ENCODE data around the gene KRTAP4-2. TPM values are rescaled to one million over a fixed set of nuclear protein-coding genes. Genes with fewer than 3 reads are reported as not detected.
A peak's percentile ranks its signal among the peaks of the same experiment; 100 is the strongest.

Gene KRTAP4-2
- total and polyA plus RNA-seq, 2 donors (not counting 3 experiments of a cell fraction or from before 2014, with no cell fraction given): not detected

DNA sequence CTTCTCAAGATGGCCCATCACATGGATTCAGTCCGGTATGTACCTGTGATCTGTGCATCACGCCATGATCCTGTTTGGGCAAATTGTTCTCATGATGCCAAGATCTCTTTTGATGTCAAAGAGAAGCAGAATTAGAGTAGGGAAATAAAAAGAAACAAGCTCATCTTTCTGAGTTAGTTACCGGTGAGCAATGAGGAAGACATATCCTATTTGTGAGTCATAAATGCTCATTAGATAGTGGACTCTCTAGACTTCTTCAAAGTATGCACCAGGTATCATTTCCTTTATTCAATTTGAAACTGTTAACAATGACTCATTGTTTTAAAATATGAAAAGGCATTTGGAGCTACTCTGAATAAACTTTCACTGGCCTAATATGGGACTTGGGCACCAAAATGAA, 46.0 kb downstream of the KRTAP4-2 start:
- no TSS peak for BruUV-seq (replicated peaks)
- DNase-seq (ENCODE audit: low read depth, low spot score) (no peak), FAIRE-seq (no peak)
- H3K79me2 ChIP-seq (ENCODE audit: control insufficient read depth, insufficient read depth, low read length): no peaks in the 10 kb centered on the region
- no peaks in the 10 kb centered on the region for H3K9me1 ChIP-seq (replicated peaks; ENCODE audit: control insufficient read depth, extremely low read depth, insufficient read depth, low read length)
- dilution Hi-C loops (cut with MboI; ENCODE audit: extremely low pct_ligation_motif_present, low sequenced_read_pairs) (no loop called here), intact Hi-C loops (cut with micrococcal nuclease) (no loop called here)
- H3K9me3 ChIP-seq (replicated peaks; ENCODE audit: control insufficient read depth, insufficient read depth, low read length): no peaks in the 10 kb centered on the region
- H3K27me3 ChIP-seq (ENCODE audit: control insufficient read depth in 2 of 2, insufficient read depth in 2 of 2, low read length in 2 of 2): peaks cover 0 to 3% of the 10 kb centered on the region in 2 experiments
- no peaks in the 10 kb centered on the region for H3K36me3 ChIP-seq (ENCODE audit: control insufficient read depth in 2 of 2, extremely low read depth in 1 of 2, insufficient read depth in 2 of 2, low read length in 2 of 2)
- H3K4me2 ChIP-seq (ENCODE audit: insufficient read depth, low read length): no peak overlapping the region
- H3K9ac ChIP-seq (replicated peaks; ENCODE audit: extremely low read depth, insufficient read depth, low read length): no peak overlapping the region
- POLR2A ChIA-PET: no interaction called here
- H2AFZ ChIP-seq (ENCODE audit: low read depth, low read length): no peak overlapping the region
- no peak overlapping the region for H3K27ac ChIP-seq (ENCODE audit: insufficient read depth, low read depth, low read length)
- no peaks in the 10 kb centered on the region for H4K20me1 ChIP-seq (replicated peaks; ENCODE audit: control insufficient read depth, extremely low read depth, insufficient read depth, low read length)
- H3K4me3 ChIP-seq (replicated peaks in 1 of 3; ENCODE audit: insufficient read depth in 1 of 3, low read depth in 1 of 3, low read length in 3 of 3): no peak overlapping the region
- TF ChIP-seq GATA2 (IDR thresholded peaks at IDR 0.05; ENCODE audit: insufficient read depth, insufficient read length, low read depth, low read length) (no peak), JUN (IDR thresholded peaks at IDR 0.05; ENCODE audit: borderline replicate concordance, insufficient read depth, insufficient read length, low read depth) (no peak), FOS (IDR thresholded peaks at IDR 0.05; ENCODE audit: borderline replicate concordance, insufficient read depth, low read length) (peak; percentile 46), MYC (IDR thresholded peaks at IDR 0.05; ENCODE audit: low read depth, low read length) (no peak), CTCF (IDR thresholded peaks at IDR 0.05; ENCODE audit: extremely low read depth in 1 of 2, insufficient read depth in 1 of 2, low read depth in 1 of 2, low read length in 2 of 2) (no peak)
- CTCF ChIA-PET: no interaction called here
- no peaks in the 10 kb centered on the region for H3K4me1 ChIP-seq (ENCODE audit: control insufficient read depth, extremely low read depth, insufficient read depth, low read length)

Small RNA genes within 50 kb of the gene (small RNA-seq; reads per million reads assigned to genes)
- not detected for gene KRTAP4-17P (ENCODE audit: insufficient read depth, insufficient read length, low read depth, low replicate concordance)

Other genes starting within 250 kb of the KRTAP4-2 start
Only the 30 nearest of the 41 such genes appear.
- gene KRTAP1-5, start 151.0 kb downstream of the KRTAP4-2 start, total RNA-seq: not detected in 2 replicates
- gene KRTAP1-5, start 151.0 kb downstream of the KRTAP4-2 start, polyA plus RNA-seq: not detected in 2 replicates
- not detected in 2 replicates for gene KRTAP1-4, start 148.0 kb downstream of the KRTAP4-2 start, total RNA-seq
- not detected in 2 replicates for gene KRTAP1-4, start 148.0 kb downstream of the KRTAP4-2 start, polyA plus RNA-seq
- gene KRTAP1-3, start 143.3 kb downstream of the KRTAP4-2 start, total RNA-seq: not detected in 2 replicates
- not detected in 2 replicates for gene KRTAP1-3, start 143.3 kb downstream of the KRTAP4-2 start, polyA plus RNA-seq
- not detected in 2 replicates for gene KRTAP1-1, start 136.8 kb downstream of the KRTAP4-2 start, total RNA-seq
- not detected in 2 replicates for gene KRTAP1-1, start 136.8 kb downstream of the KRTAP4-2 start, polyA plus RNA-seq
- not detected in 2 replicates for gene KRTAP2-1, start 130.9 kb downstream of the KRTAP4-2 start, total RNA-seq
- gene KRTAP2-1, start 130.9 kb downstream of the KRTAP4-2 start, polyA plus RNA-seq: not detected in 2 replicates
- not detected in 2 replicates for gene KRTAP2-2, start 123.0 kb downstream of the KRTAP4-2 start, total RNA-seq
- not detected in 2 replicates for gene KRTAP2-2, start 123.0 kb downstream of the KRTAP4-2 start, polyA plus RNA-seq
- gene KRTAP2-3, start 118.1 kb downstream of the KRTAP4-2 start, total RNA-seq: not detected in 2 replicates
- gene KRTAP2-3, start 118.1 kb downstream of the KRTAP4-2 start, polyA plus RNA-seq: not detected in 2 replicates
- not detected in 2 replicates for gene KRTAP2-4, start 112.3 kb downstream of the KRTAP4-2 start, total RNA-seq
- gene KRTAP2-4, start 112.3 kb downstream of the KRTAP4-2 start, polyA plus RNA-seq: not detected in 2 replicates
- gene KRTAP4-7, start 94.1 kb downstream of the KRTAP4-2 start, total RNA-seq: not detected in 2 replicates
- gene KRTAP4-7, start 94.1 kb downstream of the KRTAP4-2 start, polyA plus RNA-seq: not detected in 2 replicates
- gene KRTAP4-8, start 80.1 kb downstream of the KRTAP4-2 start, total RNA-seq: not detected in 2 replicates
- gene KRTAP4-8, start 80.1 kb downstream of the KRTAP4-2 start, polyA plus RNA-seq: not detected in 2 replicates
- not detected in 2 replicates for gene KRTAP4-16, start 76.0 kb downstream of the KRTAP4-2 start, total RNA-seq
- not detected in 2 replicates for gene KRTAP4-16, start 76.0 kb downstream of the KRTAP4-2 start, polyA plus RNA-seq
- not detected in 2 replicates for gene KRTAP4-9, start 72.8 kb downstream of the KRTAP4-2 start, total RNA-seq
- gene KRTAP4-9, start 72.8 kb downstream of the KRTAP4-2 start, polyA plus RNA-seq: not detected in 2 replicates
- not detected in 2 replicates for gene KRTAP4-11, start 59.8 kb downstream of the KRTAP4-2 start, total RNA-seq
- gene KRTAP4-11, start 59.8 kb downstream of the KRTAP4-2 start, polyA plus RNA-seq: not detected in 2 replicates
- gene KRTAP4-12, start 54.0 kb downstream of the KRTAP4-2 start, total RNA-seq: not detected in 2 replicates
- gene KRTAP4-12, start 54.0 kb downstream of the KRTAP4-2 start, polyA plus RNA-seq: not detected in 2 replicates
- gene KRTAP4-6, start 37.7 kb downstream of the KRTAP4-2 start, total RNA-seq: not detected in 2 replicates
- gene KRTAP4-6, start 37.7 kb downstream of the KRTAP4-2 start, polyA plus RNA-seq: not detected in 2 replicates
- gene KRTAP4-5, start 28.4 kb downstream of the KRTAP4-2 start, total RNA-seq: not detected in 2 replicates
- gene KRTAP4-5, start 28.4 kb downstream of the KRTAP4-2 start, polyA plus RNA-seq: not detected in 2 replicates
- gene KRTAP4-4, start 17.5 kb downstream of the KRTAP4-2 start, total RNA-seq: not detected in 2 replicates
- gene KRTAP4-4, start 17.5 kb downstream of the KRTAP4-2 start, polyA plus RNA-seq: not detected in 2 replicates
- not detected in 2 replicates for gene KRTAP4-3, start 10.0 kb downstream of the KRTAP4-2 start, total RNA-seq
- gene KRTAP4-3, start 10.0 kb downstream of the KRTAP4-2 start, polyA plus RNA-seq: not detected in 2 replicates
- gene KRTAP4-1, start 6.7 kb upstream of the KRTAP4-2 start, total RNA-seq: not detected in 2 replicates
- not detected in 2 replicates for gene KRTAP4-1, start 6.7 kb upstream of the KRTAP4-2 start, polyA plus RNA-seq
- not detected in 2 replicates for gene KRTAP9-1, start 11.7 kb upstream of the KRTAP4-2 start, total RNA-seq
- not detected in 2 replicates for gene KRTAP9-1, start 11.7 kb upstream of the KRTAP4-2 start, polyA plus RNA-seq
- gene KRTAP9-2, start 48.4 kb upstream of the KRTAP4-2 start, total RNA-seq: not detected in 2 replicates
- not detected in 2 replicates for gene KRTAP9-2, start 48.4 kb upstream of the KRTAP4-2 start, polyA plus RNA-seq
- gene KRTAP9-3, start 54.2 kb upstream of the KRTAP4-2 start, total RNA-seq: not detected in 2 replicates
- gene KRTAP9-3, start 54.2 kb upstream of the KRTAP4-2 start, polyA plus RNA-seq: not detected in 2 replicates
- not detected in 2 replicates for gene KRTAP9-8, start 59.8 kb upstream of the KRTAP4-2 start, total RNA-seq
- gene KRTAP9-8, start 59.8 kb upstream of the KRTAP4-2 start, polyA plus RNA-seq: not detected in 2 replicates
- not detected in 2 replicates for gene KRTAP9-4, start 71.5 kb upstream of the KRTAP4-2 start, total RNA-seq
- gene KRTAP9-4, start 71.5 kb upstream of the KRTAP4-2 start, polyA plus RNA-seq: not detected in 2 replicates
- gene KRTAP9-9, start 77.2 kb upstream of the KRTAP4-2 start, total RNA-seq: not detected in 2 replicates
- gene KRTAP9-9, start 77.2 kb upstream of the KRTAP4-2 start, polyA plus RNA-seq: not detected in 2 replicates
- not detected in 2 replicates for gene KRTAP9-6, start 87.2 kb upstream of the KRTAP4-2 start, total RNA-seq
- gene KRTAP9-6, start 87.2 kb upstream of the KRTAP4-2 start, polyA plus RNA-seq: not detected in 2 replicates
- not detected in 2 replicates for gene KRTAP9-7, start 97.5 kb upstream of the KRTAP4-2 start, total RNA-seq
- not detected in 2 replicates for gene KRTAP9-7, start 97.5 kb upstream of the KRTAP4-2 start, polyA plus RNA-seq
- gene KRTAP29-1, start 124.6 kb upstream of the KRTAP4-2 start, total RNA-seq: not detected in 2 replicates
- not detected in 2 replicates for gene KRTAP29-1, start 124.6 kb upstream of the KRTAP4-2 start, polyA plus RNA-seq
- not detected in 2 replicates for gene KRTAP16-1, start 131.1 kb upstream of the KRTAP4-2 start, total RNA-seq
- not detected in 2 replicates for gene KRTAP16-1, start 131.1 kb upstream of the KRTAP4-2 start, polyA plus RNA-seq
- gene KRTAP17-1, start 137.5 kb upstream of the KRTAP4-2 start, total RNA-seq: not detected in 2 replicates
- gene KRTAP17-1, start 137.5 kb upstream of the KRTAP4-2 start, polyA plus RNA-seq: not detected in 2 replicates